OCI-LY7 (cell line): Measurements from ENCODE around the gene PRICKLE2. TPM values are rescaled to one million over a fixed set of nuclear protein-coding genes. Genes with fewer than 3 reads are reported as not detected.

Experiments
- BruUV-seq: library from RNA; stranded (reverse); fragments of 400-500 nt; replicated peaks from 2 replicates; lab custom pipeline; 2021; lab: Mats Ljungman, UMichigan
- CTCF ChIA-PET: fragments of 300-600 bp; sonication (Branson Sonifier 250); formaldehyde crosslinking; loops from one replicate; lab custom pipeline; 2022; ENCODE audit warnings: antibody characterized with exemption; ENCODE audit not compliant: unreplicated experiment; lab: Charles Lee
- POLR2A ChIA-PET: fragments of 300-600 bp; sonication (Branson Sonifier 250); formaldehyde crosslinking; loops from one replicate; lab custom pipeline; 2022; ENCODE audit warnings: antibody characterized with exemption; lab: Charles Lee
- DNase-seq: peaks from one replicate; pipeline ENCODE4 v3.0.0-alpha.2; 2015; ENCODE audit warnings: low spot score
- H2AFZ ChIP-seq: fragments of 200-600 bp; sonication (generic), shearing (Covaris generic); 2 replicates; pipeline ENCODE4 v1.6.1; 2014; ENCODE audit warnings: mild to moderate bottlenecking, antibody characterized with exemption, low read length, moderate library complexity
- H3K27ac ChIP-seq: fragments of 200-600 bp; sonication (generic); 2 replicates; pipeline ENCODE4 v1.5.1; 2014; ENCODE audit warnings: mixed run types, low read depth, mild to moderate bottlenecking, moderate library complexity, low read length, inconsistent platforms; ENCODE audit not compliant: poor library complexity, severe bottlenecking
- H3K36me3 ChIP-seq: fragments of 200-600 bp; sonication (generic); 2 replicates; pipeline ENCODE4 v1.6.1; 2014; ENCODE audit warnings: mild to moderate bottlenecking, antibody characterized with exemption, low read length, moderate library complexity, mixed read lengths; ENCODE audit not compliant: insufficient read depth
- H3K4me1 ChIP-seq: fragments of 200-600 bp; sonication (generic); 2 replicates; pipeline ENCODE4 v1.5.1; 2014; ENCODE audit warnings: mild to moderate bottlenecking, low read length; ENCODE audit not compliant: insufficient read depth, poor library complexity, severe bottlenecking
- H3K4me2 ChIP-seq: fragments of 200-600 bp; sonication (generic); 2 replicates; pipeline ENCODE4 v1.6.1; 2014; ENCODE audit warnings: mild to moderate bottlenecking, low read length
- H3K4me3 ChIP-seq: fragments of 200-600 bp; sonication (generic); 2 replicates; pipeline ENCODE4 v1.5.1; 2014; ENCODE audit warnings: mild to moderate bottlenecking, low read depth, low read length; ENCODE audit not compliant: poor library complexity, severe bottlenecking
- H3K79me2 ChIP-seq: fragments of 200-600 bp; sonication (generic); 2 replicates; pipeline ENCODE4 v1.6.1; 2016; ENCODE audit warnings: low read depth, mild to moderate bottlenecking, low read length, moderate library complexity, mixed read lengths; ENCODE audit not compliant: insufficient read depth
- H3K9me2 ChIP-seq: fragments of 200-600 bp; sonication (generic); 2 replicates; pipeline ENCODE4 v1.6.1; 2016; ENCODE audit warnings: mild to moderate bottlenecking, low read length, mixed read lengths; ENCODE audit not compliant: insufficient read depth
- H3K9me3 ChIP-seq: fragments of 200-600 bp; sonication (generic); 2 replicates; pipeline ENCODE4 v1.6.1; 2014; ENCODE audit warnings: mild to moderate bottlenecking, mixed run types, low read length, mixed read lengths
- H4K20me1 ChIP-seq: fragments of 200-600 bp; sonication (generic); 2 replicates; pipeline ENCODE4 v1.6.1; 2014; ENCODE audit warnings: mild to moderate bottlenecking, antibody characterized with exemption, low read length, moderate library complexity, mixed read lengths; ENCODE audit not compliant: insufficient read depth
- CTCF ChIP-seq: fragments of 200-600 bp; sonication (generic); conservative IDR thresholded peaks from 2 replicates; pipeline ENCODE4 v1.5.1; 2014; ENCODE audit warnings: mild to moderate bottlenecking, antibody characterized with exemption, low read length, moderate library complexity, mixed read lengths
- EZH2phosphoT487 ChIP-seq: fragments of 200-600 bp; sonication (generic); IDR thresholded peaks from 2 replicates; pipeline ENCODE4 v1.6.1; 2018; ENCODE audit warnings: low read depth, borderline replicate concordance, mild to moderate bottlenecking, mixed run types, antibody characterized with exemption, low read length, moderate library complexity, mixed read lengths
- intact Hi-C: fragments of 100-400 bp; cut with micrococcal nuclease; formaldehyde crosslinking; loops from one replicate; pipeline ENCODE4 v1.10.0; 2022; ENCODE audit not compliant: unreplicated experiment
- total RNA-seq, 2 experiments: library from RNA; depleted of rRNA in 1 of 2; stranded (reverse); fragments of >200 nt in 1 of 2; shearing (Covaris generic) in 1 of 2; gene quantifications; 2 replicates each; pipeline ENCODE4 v1.2.3, GENCODE V29; 2014 to 2022

PRICKLE2 gene
- total RNA-seq, 2 experiments from 2014 or later, result 2.0 to 3.9 TPM

DNA sequence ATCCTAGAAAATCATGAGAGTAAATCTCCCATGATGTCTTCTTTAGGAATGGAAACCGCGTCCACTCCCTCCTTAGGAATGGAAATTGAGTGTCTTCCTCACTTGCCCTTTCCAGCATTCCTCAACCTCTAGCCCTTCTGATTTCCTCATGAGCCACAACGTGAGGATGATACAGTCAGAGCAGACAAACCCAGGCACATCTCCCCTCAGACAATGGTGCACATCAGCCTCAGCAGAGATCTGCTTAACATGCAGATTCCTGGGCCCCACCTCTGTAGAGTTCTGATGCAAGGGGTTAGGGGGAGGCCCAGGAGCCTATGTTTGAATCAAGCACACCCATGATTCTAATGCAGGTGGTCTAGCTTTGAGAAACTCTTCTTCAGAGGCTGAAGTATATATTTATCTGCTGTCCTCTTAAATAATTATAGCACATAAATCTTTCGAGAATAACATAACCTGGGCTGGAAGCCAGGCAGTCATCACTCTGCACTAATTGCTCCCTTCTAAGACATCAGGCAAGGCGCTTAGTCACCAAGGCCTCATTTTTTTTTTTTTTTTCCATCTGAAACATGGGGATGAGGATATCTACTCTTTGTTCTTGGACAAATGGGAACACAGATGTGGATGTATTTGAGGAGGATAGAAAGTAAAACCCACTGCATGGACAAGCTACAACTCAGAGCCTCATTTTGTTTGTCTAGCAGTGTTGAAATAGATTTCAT lies 81.7 kb downstream of the PRICKLE2 start:
- no peak overlapping the region for H2AFZ ChIP-seq
- intact Hi-C loops, result no loop called here
- no peak overlapping the region for H3K4me2 ChIP-seq
- H3K4me1 ChIP-seq, result no peaks in the 10 kb centered on the region
- CTCF ChIA-PET, result no interaction called here
- POLR2A ChIA-PET, result no interaction called here
- no peaks in the 10 kb centered on the region for H3K79me2 ChIP-seq
- H3K9me3 ChIP-seq, result no peaks in the 10 kb centered on the region
- BruUV-seq, result no TSS peak
- H3K27ac ChIP-seq, result no peak overlapping the region
- no peaks in the 10 kb centered on the region for H3K9me2 ChIP-seq
- TF ChIP-seq CTCF (no peak), EZH2phosphoT487 (no peak)
- no peaks in the 10 kb centered on the region for H4K20me1 ChIP-seq
- H3K36me3 ChIP-seq, result no peaks in the 10 kb centered on the region
- DNase-seq, result no peak
- H3K4me3 ChIP-seq, result no peak overlapping the region

DNA sequence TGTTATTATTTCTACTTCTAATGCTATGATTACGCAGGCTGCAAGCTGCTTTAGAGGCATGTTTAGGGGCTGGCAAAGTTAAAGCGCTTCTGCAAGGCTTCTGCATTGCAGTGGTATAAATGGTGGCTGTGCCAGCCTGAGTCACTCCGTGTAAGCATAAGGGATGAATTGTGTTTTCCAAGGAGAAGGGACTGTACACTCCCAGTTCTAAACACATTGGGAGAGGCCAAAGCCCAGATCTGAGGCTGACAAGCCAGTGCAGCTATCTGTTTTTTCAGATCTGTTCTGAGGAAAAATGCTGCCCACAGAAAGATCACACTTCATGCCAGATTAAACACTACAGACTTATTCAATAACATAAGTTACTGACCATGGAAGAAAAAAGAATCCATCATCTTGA lies 83.8 kb downstream of the PRICKLE2 start:
- no TSS peak for BruUV-seq

More for the DNA sequence above, 83.8 kb downstream of the PRICKLE2 start:
- Histone ChIP-seq H3K4me3 (no peak overlapping the region), H3K4me2 (no peak overlapping the region), H3K9me2 (no peaks in the 10 kb centered on the region), H3K4me1 (no peaks in the 10 kb centered on the region), H3K79me2 (no peaks in the 10 kb centered on the region), H3K9me3 (no peaks in the 10 kb centered on the region), H3K27ac (no peak overlapping the region), H4K20me1 (no peaks in the 10 kb centered on the region), H2AFZ (no peak overlapping the region), H3K36me3 (no peaks in the 10 kb centered on the region)
- intact Hi-C loops, result no loop called here
- DNase-seq, result no peak
- TF ChIP-seq EZH2phosphoT487 (no peak), CTCF (no peak)
- ChIA-PET CTCF (no interaction called here), POLR2A (no interaction called here)
